SK-N-SH (cell line): ENCODE measurements around the gene DTNBP1. TPM values are rescaled to one million over a fixed set of nuclear protein-coding genes. Genes with fewer than 3 reads are reported as not detected.

Source experiments
- CTCF ChIA-PET: fragments of 300-600, 350-600 bp; formaldehyde crosslinking; extraction: SDS; loops from one replicate; lab custom pipeline; 2021; lab: Yijun Ruan, JAX
- POLR2A ChIA-PET: fragments of 350-600 bp; sonication (Branson Sonifier 250); formaldehyde crosslinking; extraction: SDS; loops from one replicate; lab custom pipeline; 2020; ENCODE audit warnings: antibody characterized with exemption, inconsistent platforms; lab: Yijun Ruan, JAX
- DNase-seq: peaks from one replicate; pipeline ENCODE4 v3.0.0; 2012
- H2AFZ ChIP-seq: fragments of 200-600 bp; sonication (generic); 2 replicates; pipeline ENCODE4 v1.8.1; 2016; ENCODE audit warnings: antibody characterized with exemption, mild to moderate bottlenecking, low read depth
- H3F3A ChIP-seq: fragments of 200-600 bp; sonication (generic); replicated peaks from 2 replicates; pipeline ENCODE3; 2016; ENCODE audit warnings: antibody characterized with exemption, mild to moderate bottlenecking; ENCODE audit not compliant: insufficient read depth
- H3K27ac ChIP-seq, 2 experiments: fragments of 200-500 bp in 1 of 2; fragments of 200-600 bp in 1 of 2; sonication (Bioruptor generic) in 1 of 2; sonication (generic), shearing (Covaris generic) in 1 of 2; 2 replicates each; pipeline versions ENCODE4 v1.5.1 to v1.6.1; 2014 to 2016; ENCODE audit warnings: low read depth in 2 of 2, inconsistent platforms in 1 of 2, low read length in 1 of 2, mild to moderate bottlenecking in 1 of 2, mixed read lengths in 1 of 2
- H3K27me3 ChIP-seq: fragments of 200-600 bp; sonication (generic), shearing (Covaris generic); 2 replicates; pipeline ENCODE4 v1.6.1; 2016; ENCODE audit warnings: mixed run types; ENCODE audit not compliant: insufficient read depth
- H3K36me3 ChIP-seq, 2 experiments: fragments of 200-500 bp in 1 of 2; fragments of 200-600 bp in 1 of 2; sonication (Bioruptor generic) in 1 of 2; sonication (generic) in 1 of 2; replicated peaks in 1 of 2; 2 replicates each; pipeline versions ENCODE3 to v1.5.1; 2014 to 2016; ENCODE audit warnings: low read length in 1 of 2, mild to moderate bottlenecking in 1 of 2; ENCODE audit not compliant: insufficient read depth in 2 of 2, control insufficient read depth in 1 of 2
- H3K4me1 ChIP-seq, 2 experiments: fragments of 200-500 bp in 1 of 2; fragments of 200-600 bp in 1 of 2; sonication (Bioruptor generic) in 1 of 2; sonication (generic), shearing (Covaris generic) in 1 of 2; 2 replicates each; pipeline versions ENCODE4 v1.5.1 to v1.6.1; 2014 to 2016; ENCODE audit warnings: low read depth in 1 of 2, low read length in 1 of 2, mixed run types in 1 of 2; ENCODE audit not compliant: insufficient read depth in 2 of 2, control insufficient read depth in 1 of 2
- H3K4me2 ChIP-seq: fragments of 200-600 bp; sonication (generic), shearing (Covaris generic); 2 replicates; pipeline ENCODE4 v1.6.1; 2017; ENCODE audit warnings: mixed run types
- H3K4me3 ChIP-seq, 2 experiments: fragments of 200-500 bp in 1 of 2; fragments of 200-600 bp in 1 of 2; sonication (Bioruptor generic) in 1 of 2; sonication (generic), shearing (Covaris generic) in 1 of 2; 2 replicates each; pipeline versions ENCODE4 v1.5.1 to v1.8.1; 2014 to 2016; ENCODE audit warnings: low read depth in 2 of 2, inconsistent platforms in 1 of 2, low read length in 1 of 2, mild to moderate bottlenecking in 1 of 2, mixed read lengths in 1 of 2, moderate library complexity in 1 of 2
- H3K79me2 ChIP-seq: fragments of 200-600 bp; sonication (generic); 2 replicates; pipeline ENCODE4 v1.8.1; 2017; ENCODE audit warnings: mild to moderate bottlenecking; ENCODE audit not compliant: insufficient read depth
- H3K9ac ChIP-seq: fragments of 200-600 bp; sonication (generic); 2 replicates; pipeline ENCODE4 v1.6.1; 2017; ENCODE audit warnings: mixed run types
- H3K9me2 ChIP-seq: fragments of 200-600 bp; sonication (generic); 2 replicates; pipeline ENCODE4 v1.6.1; 2017; ENCODE audit warnings: mixed run types
- H3K9me3 ChIP-seq: fragments of 200-600 bp; sonication (generic); 2 replicates; pipeline ENCODE4 v1.6.1; 2017; ENCODE audit warnings: mixed run types, mild to moderate bottlenecking, moderate library complexity
- H4K20me1 ChIP-seq: fragments of 200-600 bp; sonication (generic); 2 replicates; pipeline ENCODE4 v1.6.1; 2017; ENCODE audit warnings: mild to moderate bottlenecking, mixed run types; ENCODE audit not compliant: insufficient read depth
- CHD2 ChIP-seq: fragments of 150-350 bp; IDR thresholded peaks from 2 replicates; pipeline ENCODE4 v1.6.1; 2018; ENCODE audit warnings: low read length; ENCODE audit not compliant: partially characterized antibody
- ELF1 ChIP-seq: IDR thresholded peaks from 2 replicates; pipeline ENCODE4 v1.4.0; 2012
- FOSL2 ChIP-seq: IDR thresholded peaks from 2 replicates; pipeline ENCODE4 v1.4.0; 2012; ENCODE audit warnings: low read depth, mild to moderate bottlenecking, moderate library complexity, borderline replicate concordance
- FOXJ3 ChIP-seq: sonication (generic); formaldehyde crosslinking; IDR thresholded peaks from 2 replicates; pipeline ENCODE4 v1.5.1; 2020; ENCODE audit warnings: mild to moderate bottlenecking, missing genetic modification reagents
- GATA2 ChIP-seq: sonication (generic); formaldehyde crosslinking; IDR thresholded peaks from 2 replicates; pipeline ENCODE4 v1.5.0; 2020; ENCODE audit warnings: mild to moderate bottlenecking, missing genetic modification reagents
- MEF2A ChIP-seq: IDR thresholded peaks from 2 replicates; pipeline ENCODE4 v1.4.0; 2012; ENCODE audit warnings: low read depth, borderline replicate concordance
- MXI1 ChIP-seq: IDR thresholded peaks from 2 replicates; pipeline ENCODE4 v1.6.1; 2012; ENCODE audit warnings: mild to moderate bottlenecking, low read depth, low read length, improper control_type of control experiment
- NFIC ChIP-seq: IDR thresholded peaks from 2 replicates; pipeline ENCODE4 v1.4.0; 2012; ENCODE audit warnings: borderline replicate concordance
- NRF1 ChIP-seq: IDR thresholded peaks from 2 replicates; pipeline ENCODE4 v1.6.1; 2012; ENCODE audit warnings: low read depth, mild to moderate bottlenecking, low read length
- POLR2AphosphoS5 ChIP-seq: IDR thresholded peaks from 2 replicates; pipeline ENCODE4 v1.6.1; 2012; ENCODE audit warnings: low read depth, low read length
- RAD21 ChIP-seq: IDR thresholded peaks from 2 replicates; pipeline ENCODE4 v1.6.1; 2012; ENCODE audit warnings: mild to moderate bottlenecking, low read length
- RFX5 ChIP-seq: IDR thresholded peaks from 2 replicates; pipeline ENCODE4 v1.6.1; 2012; ENCODE audit warnings: mild to moderate bottlenecking, improper control_type of control experiment, low read length
- SIN3A ChIP-seq: IDR thresholded peaks from 2 replicates; pipeline ENCODE4 v1.6.1; 2012; ENCODE audit warnings: low read depth, mild to moderate bottlenecking, low read length, moderate library complexity, borderline replicate concordance
- TAF1 ChIP-seq: IDR thresholded peaks from 2 replicates; pipeline ENCODE4 v1.6.1; 2012; ENCODE audit warnings: low read depth, mild to moderate bottlenecking, low read length, moderate library complexity, borderline replicate concordance
- TEAD4 ChIP-seq: IDR thresholded peaks from 2 replicates; pipeline ENCODE4 v1.4.0; 2012; ENCODE audit warnings: mild to moderate bottlenecking, borderline replicate concordance; ENCODE audit not compliant: insufficient read depth
- WGBS: methylation state at CpG from one replicate; pipeline ENCODE4 v1.1.6; 2017; ENCODE audit warnings: low lambda C conversion rate; 5-methylcytosine and 5-hydroxymethylcytosine counted together
- polyA plus RNA-seq, 3 experiments: library from polyadenylated mRNA; depleted of rRNA; stranded (reverse); fragments of >200 nt; gene quantifications; 2 replicates each; pipeline ENCODE4 v1.2.3, GENCODE V29; 2012
- TF ChIP-seq, protein P1 (sequence below): fragments of 150-350 bp; IDR thresholded peaks from 2 replicates; pipeline ENCODE4 v1.6.1; 2017; ENCODE audit warnings: antibody characterized with exemption, low read length, low read depth, borderline replicate concordance
- TF ChIP-seq, protein P2 (sequence below): fragments of 150-350 bp; IDR thresholded peaks from 2 replicates; pipeline ENCODE4 v1.6.1; 2016; ENCODE audit warnings: mild to moderate bottlenecking, low read depth, low read length
- TF ChIP-seq, protein P3 (sequence below): fragments of 200-600 bp; sonication (generic); IDR thresholded peaks from 2 replicates; pipeline ENCODE4 v1.6.1; 2017; ENCODE audit warnings: antibody characterized with exemption, mild to moderate bottlenecking, moderate library complexity
- TF ChIP-seq, protein P4 (sequence below): IDR thresholded peaks from 2 replicates; pipeline ENCODE4 v1.4.0; 2012; ENCODE audit warnings: low read depth

The DTNBP1 gene
- polyA plus RNA-seq, 1 of the 3 experiments (the other 2 are of a cell fraction): 19.7 TPM

DNA sequence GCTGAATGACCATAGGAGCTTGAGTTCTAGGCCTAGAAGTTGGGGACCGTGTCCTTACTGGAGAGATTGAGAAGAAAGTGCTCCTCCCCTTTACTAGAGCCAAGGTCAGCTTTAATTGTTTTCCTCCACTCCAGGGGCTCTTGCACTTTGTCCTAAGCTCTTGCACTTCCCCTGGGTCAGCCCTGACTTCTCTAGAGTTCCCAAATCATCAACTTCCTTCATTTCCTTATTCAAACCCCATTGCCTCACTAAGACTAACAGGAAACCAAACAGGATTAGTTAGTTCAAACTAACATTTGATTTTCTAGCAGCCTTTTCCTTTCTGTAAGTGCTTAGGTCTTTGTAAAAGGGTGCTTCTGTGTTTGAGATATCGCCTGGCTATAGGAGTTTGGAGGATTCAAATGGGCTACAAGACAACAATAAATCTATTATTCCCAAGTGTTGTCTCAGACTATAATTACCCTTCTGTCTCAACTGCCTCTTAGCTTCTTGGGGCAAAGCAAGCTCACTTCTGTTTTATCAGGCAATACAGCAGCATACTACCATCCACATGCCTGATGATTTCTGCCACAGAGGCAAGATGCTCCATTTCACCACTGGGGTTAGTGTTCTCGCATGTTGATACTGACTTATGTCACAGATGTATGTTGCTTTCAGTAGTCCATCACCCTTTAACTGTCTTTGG is 12.8 kb upstream of the DTNBP1 start:
- Histone ChIP-seq H3K27me3 (peaks cover 17% of the 10 kb centered on the region; the same call in 1 of the 2 replicates), H3K4me3 (no peak overlapping the region), H3K9ac (no peak overlapping the region), H3K27ac (no peak overlapping the region), H3K9me3 (no peaks in the 10 kb centered on the region), H2AFZ (no peak overlapping the region), H3K36me3 (no peaks in the 10 kb centered on the region), H3K79me2 (no peaks in the 10 kb centered on the region), H3F3A (no peaks in the 10 kb centered on the region), H3K4me2 (no peak overlapping the region), H3K9me2 (no peaks in the 10 kb centered on the region), H4K20me1 (no peaks in the 10 kb centered on the region), H3K4me1 (peaks cover 0 to 14% of the 10 kb centered on the region in 2 experiments; a peak in 2 of 4 replicates)
- no peak for DNase-seq
- ChIA-PET POLR2A (no interaction called here), CTCF (interaction anchor here (0.8 to 1.6 kb wide), 2 partner anchors 16 to 508 kb away, joined by 3 to 4 read pairs; no protein-coding TSS in a partner anchor)
- TF ChIP-seq NFIC (no peak), MEF2A (no peak), TEAD4 (no peak), SIN3A (no peak), POLR2AphosphoS5 (no peak), ELF1 (no peak), CHD2 (no peak), TAF1 (no peak), FOSL2 (no peak), RAD21 (no peak), MXI1 (no peak), FOXJ3 (CRISPR knock-in tag) (no peak), RFX5 (no peak), NRF1 (no peak), GATA2 (CRISPR knock-in tag) (no peak)
- TF ChIP-seq, protein P1, sequence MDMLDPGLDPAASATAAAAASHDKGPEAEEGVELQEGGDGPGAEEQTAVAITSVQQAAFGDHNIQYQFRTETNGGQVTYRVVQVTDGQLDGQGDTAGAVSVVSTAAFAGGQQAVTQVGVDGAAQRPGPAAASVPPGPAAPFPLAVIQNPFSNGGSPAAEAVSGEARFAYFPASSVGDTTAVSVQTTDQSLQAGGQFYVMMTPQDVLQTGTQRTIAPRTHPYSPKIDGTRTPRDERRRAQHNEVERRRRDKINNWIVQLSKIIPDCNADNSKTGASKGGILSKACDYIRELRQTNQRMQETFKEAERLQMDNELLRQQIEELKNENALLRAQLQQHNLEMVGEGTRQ: no peak
- TF ChIP-seq, protein P2, sequence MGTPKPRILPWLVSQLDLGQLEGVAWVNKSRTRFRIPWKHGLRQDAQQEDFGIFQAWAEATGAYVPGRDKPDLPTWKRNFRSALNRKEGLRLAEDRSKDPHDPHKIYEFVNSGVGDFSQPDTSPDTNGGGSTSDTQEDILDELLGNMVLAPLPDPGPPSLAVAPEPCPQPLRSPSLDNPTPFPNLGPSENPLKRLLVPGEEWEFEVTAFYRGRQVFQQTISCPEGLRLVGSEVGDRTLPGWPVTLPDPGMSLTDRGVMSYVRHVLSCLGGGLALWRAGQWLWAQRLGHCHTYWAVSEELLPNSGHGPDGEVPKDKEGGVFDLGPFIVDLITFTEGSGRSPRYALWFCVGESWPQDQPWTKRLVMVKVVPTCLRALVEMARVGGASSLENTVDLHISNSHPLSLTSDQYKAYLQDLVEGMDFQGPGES: no peak
- TF ChIP-seq, protein P3, sequence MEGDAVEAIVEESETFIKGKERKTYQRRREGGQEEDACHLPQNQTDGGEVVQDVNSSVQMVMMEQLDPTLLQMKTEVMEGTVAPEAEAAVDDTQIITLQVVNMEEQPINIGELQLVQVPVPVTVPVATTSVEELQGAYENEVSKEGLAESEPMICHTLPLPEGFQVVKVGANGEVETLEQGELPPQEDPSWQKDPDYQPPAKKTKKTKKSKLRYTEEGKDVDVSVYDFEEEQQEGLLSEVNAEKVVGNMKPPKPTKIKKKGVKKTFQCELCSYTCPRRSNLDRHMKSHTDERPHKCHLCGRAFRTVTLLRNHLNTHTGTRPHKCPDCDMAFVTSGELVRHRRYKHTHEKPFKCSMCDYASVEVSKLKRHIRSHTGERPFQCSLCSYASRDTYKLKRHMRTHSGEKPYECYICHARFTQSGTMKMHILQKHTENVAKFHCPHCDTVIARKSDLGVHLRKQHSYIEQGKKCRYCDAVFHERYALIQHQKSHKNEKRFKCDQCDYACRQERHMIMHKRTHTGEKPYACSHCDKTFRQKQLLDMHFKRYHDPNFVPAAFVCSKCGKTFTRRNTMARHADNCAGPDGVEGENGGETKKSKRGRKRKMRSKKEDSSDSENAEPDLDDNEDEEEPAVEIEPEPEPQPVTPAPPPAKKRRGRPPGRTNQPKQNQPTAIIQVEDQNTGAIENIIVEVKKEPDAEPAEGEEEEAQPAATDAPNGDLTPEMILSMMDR: no peak
- TF ChIP-seq, protein P4, sequence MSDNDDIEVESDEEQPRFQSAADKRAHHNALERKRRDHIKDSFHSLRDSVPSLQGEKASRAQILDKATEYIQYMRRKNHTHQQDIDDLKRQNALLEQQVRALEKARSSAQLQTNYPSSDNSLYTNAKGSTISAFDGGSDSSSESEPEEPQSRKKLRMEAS: no peak
- 65% methylated on average over 3 of the region's 3 CpGs for WGBS
